Fibroblast of lung (primary cell): ENCODE results near the gene NFYA.

Source experiments
- EZH2 ChIP-seq: IDR thresholded peaks from 2 replicates; pipeline ENCODE4 v1.5.1; 2012; ENCODE audit warnings: low read length, control low read depth, mild to moderate bottlenecking; ENCODE audit errors: missing control alignments
- TF ChIP-seq, protein P1 (sequence below), 2 donors: IDR thresholded peaks in 1 of 2; conservative IDR thresholded peaks in 1 of 2; 1 replicate in 1 of 2; 2 replicates in 1 of 2; pipeline ENCODE4 v1.5.1; 2011 to 2012; ENCODE audit warnings: low read length in 2 of 2, control low read depth in 1 of 2, inconsistent platforms in 1 of 2, low read depth in 1 of 2, mild to moderate bottlenecking in 1 of 2

DNA sequence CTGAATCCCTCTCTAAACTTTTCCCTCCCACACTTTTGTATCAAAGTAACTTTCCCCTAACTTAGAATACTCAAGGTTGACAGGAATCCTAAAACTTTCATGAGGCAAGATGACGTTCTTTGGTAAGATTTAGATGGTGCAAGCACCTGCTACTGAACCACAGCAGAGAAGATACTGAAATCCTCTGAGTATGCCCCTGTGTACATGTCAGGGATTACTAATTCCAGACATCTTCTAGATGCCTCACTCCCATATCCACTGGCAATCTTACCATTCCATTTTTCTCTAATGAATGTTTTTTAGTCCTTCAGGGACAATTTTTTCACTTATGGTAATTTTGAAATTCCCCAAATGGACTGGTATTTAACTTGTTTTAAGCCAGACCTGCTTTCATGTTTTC lies 10.7 kb upstream of the NFYA start:
- TF ChIP-seq, protein P1, sequence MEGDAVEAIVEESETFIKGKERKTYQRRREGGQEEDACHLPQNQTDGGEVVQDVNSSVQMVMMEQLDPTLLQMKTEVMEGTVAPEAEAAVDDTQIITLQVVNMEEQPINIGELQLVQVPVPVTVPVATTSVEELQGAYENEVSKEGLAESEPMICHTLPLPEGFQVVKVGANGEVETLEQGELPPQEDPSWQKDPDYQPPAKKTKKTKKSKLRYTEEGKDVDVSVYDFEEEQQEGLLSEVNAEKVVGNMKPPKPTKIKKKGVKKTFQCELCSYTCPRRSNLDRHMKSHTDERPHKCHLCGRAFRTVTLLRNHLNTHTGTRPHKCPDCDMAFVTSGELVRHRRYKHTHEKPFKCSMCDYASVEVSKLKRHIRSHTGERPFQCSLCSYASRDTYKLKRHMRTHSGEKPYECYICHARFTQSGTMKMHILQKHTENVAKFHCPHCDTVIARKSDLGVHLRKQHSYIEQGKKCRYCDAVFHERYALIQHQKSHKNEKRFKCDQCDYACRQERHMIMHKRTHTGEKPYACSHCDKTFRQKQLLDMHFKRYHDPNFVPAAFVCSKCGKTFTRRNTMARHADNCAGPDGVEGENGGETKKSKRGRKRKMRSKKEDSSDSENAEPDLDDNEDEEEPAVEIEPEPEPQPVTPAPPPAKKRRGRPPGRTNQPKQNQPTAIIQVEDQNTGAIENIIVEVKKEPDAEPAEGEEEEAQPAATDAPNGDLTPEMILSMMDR (conservative IDR thresholded peaks at IDR 0.05 in 1 of 2, IDR thresholded peaks at IDR 0.05 in 1 of 2; ENCODE audit: low read depth in 1 of 2, low read length in 2 of 2): no peak
- TF ChIP-seq EZH2: no peak
